Measurements from ENCODE around the gene FAM170B.

DNA sequence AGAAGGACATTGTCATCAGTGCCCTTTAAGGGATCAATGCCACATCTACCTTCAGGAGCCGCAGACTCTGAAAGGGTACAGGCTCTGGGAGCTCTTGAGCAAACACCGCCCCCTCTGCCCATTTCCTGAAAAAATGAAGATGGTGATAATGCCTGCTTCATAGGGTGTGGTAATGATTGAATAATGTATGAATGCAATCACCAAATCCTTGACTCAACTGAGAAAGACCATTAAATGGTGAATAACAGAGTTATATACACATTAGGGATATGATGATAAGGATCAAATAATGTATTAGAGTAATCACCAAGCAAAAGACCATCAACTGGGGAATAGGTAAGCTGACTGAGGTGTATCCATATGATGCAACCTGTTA lies 1.5 kb downstream of the FAM170B start:
- TF ChIP-seq EZH2phosphoT487 (IDR thresholded peaks at IDR 0.05; ENCODE audit: insufficient read depth, low read depth), result no peak
- TF ChIP-seq EZH2 (IDR thresholded peaks at IDR 0.05; ENCODE audit: insufficient read depth, poor library complexity, severe bottlenecking), result no peak
